ENCODE measurements around the gene TUFT1. TPM values are rescaled to one million over a fixed set of nuclear protein-coding genes. Genes with fewer than 3 reads are reported as not detected.

The TUFT1 gene
- total RNA-seq, 1 donor from 2014 or later = 10.5 TPM

- ATAC-seq = no peak
- no peak overlapping the region for H3K4me3 ChIP-seq
- H3K9me3 ChIP-seq = no peaks in the 10 kb centered on the region
Observed at GRCh38 chr1:151502859-151503780, 37.0 kb upstream of the TUFT1 start.

GRCh38 chr1:151504252-151504651, 35.9 kb upstream of the TUFT1 start:
- TF ChIP-seq CTCF (IDR thresholded peaks at IDR 0.05) = no peak
- DNase-seq = no peak
- no peak overlapping the region for H3K27ac ChIP-seq
- H3K4me1 ChIP-seq = no peaks in the 10 kb centered on the region
- H3K27me3 ChIP-seq (ENCODE audit: low read depth) = no peaks in the 10 kb centered on the region
- H3K9me3 ChIP-seq = no peaks in the 10 kb centered on the region
- H3K36me3 ChIP-seq = no peaks in the 10 kb centered on the region
- intact Hi-C loops (cut with DNase I) = no loop called here
- no peak for ATAC-seq
- H3K4me3 ChIP-seq = no peak overlapping the region

More at GRCh38 chr1:151502859-151503780, 37.0 kb upstream of the TUFT1 start:
- Histone ChIP-seq H3K27me3 (ENCODE audit: low read depth) (no peaks in the 10 kb centered on the region), H3K4me1 (no peaks in the 10 kb centered on the region), H3K27ac (no peak overlapping the region), H3K36me3 (no peaks in the 10 kb centered on the region)
- no peak for TF ChIP-seq CTCF (IDR thresholded peaks at IDR 0.05)
- intact Hi-C loops (cut with DNase I) = no loop called here
- no peak for DNase-seq

- Histone ChIP-seq H3K4me1 (no peaks in the 10 kb centered on the region), H3K9me3 (no peaks in the 10 kb centered on the region), H3K36me3 (no peaks in the 10 kb centered on the region), H3K4me3 (no peak overlapping the region), H3K27ac (no peak overlapping the region), H3K27me3 (ENCODE audit: low read depth) (no peaks in the 10 kb centered on the region)
- DNase-seq = no peak
- no peak for TF ChIP-seq CTCF (IDR thresholded peaks at IDR 0.05)
- no peak for ATAC-seq
- intact Hi-C loops (cut with DNase I) = no loop called here
Observed at GRCh38 chr1:151504759-151505158, 35.4 kb upstream of the TUFT1 start.

GRCh38 chr1:151508833-151509232, 31.3 kb upstream of the TUFT1 start:
- no peaks in the 10 kb centered on the region for H3K36me3 ChIP-seq
- peak; percentile 62 for DNase-seq
- TF ChIP-seq CTCF (IDR thresholded peaks at IDR 0.05) = no peak
- H3K4me3 ChIP-seq = no peak overlapping the region
- no peaks in the 10 kb centered on the region for H3K27me3 ChIP-seq (ENCODE audit: low read depth)
- peak overlapping the region; percentile 54 for H3K27ac ChIP-seq
- peaks cover 20% of the 10 kb centered on the region for H3K4me1 ChIP-seq
- intact Hi-C loops (cut with DNase I) = no loop called here
- ATAC-seq = peak; percentile 3 to 17
- H3K9me3 ChIP-seq = no peaks in the 10 kb centered on the region

- no peaks in the 10 kb centered on the region for H3K36me3 ChIP-seq
- H3K27me3 ChIP-seq (ENCODE audit: low read depth) = no peaks in the 10 kb centered on the region
- intact Hi-C loops (cut with DNase I) = no loop called here
- H3K4me1 ChIP-seq = peaks cover 23% of the 10 kb centered on the region
- ATAC-seq (no peak), DNase-seq (no peak)
- no peak for TF ChIP-seq CTCF (IDR thresholded peaks at IDR 0.05)
- no peaks in the 10 kb centered on the region for H3K9me3 ChIP-seq
- H3K4me3 ChIP-seq = no peak overlapping the region
- H3K27ac ChIP-seq = peak overlapping the region; percentile 54
Observed at GRCh38 chr1:151509350-151510019, 30.6 kb upstream of the TUFT1 start.

All from lower lobe of right lung (tissue), 2 donors.